22Rv1 (cell line): ENCODE measurements around the gene ERG.

Source experiments
- CTCF ChIP-seq: fragments of 450-650 bp; IDR thresholded peaks from 2 replicates; pipeline ENCODE4 v1.5.1; 2017; ENCODE audit warnings: mild to moderate bottlenecking
- ZFX ChIP-seq: fragments of 450-650 bp; IDR thresholded peaks from 2 replicates; pipeline ENCODE4 v1.6.1; 2017; ENCODE audit warnings: antibody characterized with exemption, borderline replicate concordance

GRCh38 chr21:38467374-38467773 lies 30.9 kb downstream of the ERG start:
- TF ChIP-seq CTCF (no peak), ZFX (no peak)
